ENCODE measurements around the gene DPPA2.

Gene DPPA2

DNA sequence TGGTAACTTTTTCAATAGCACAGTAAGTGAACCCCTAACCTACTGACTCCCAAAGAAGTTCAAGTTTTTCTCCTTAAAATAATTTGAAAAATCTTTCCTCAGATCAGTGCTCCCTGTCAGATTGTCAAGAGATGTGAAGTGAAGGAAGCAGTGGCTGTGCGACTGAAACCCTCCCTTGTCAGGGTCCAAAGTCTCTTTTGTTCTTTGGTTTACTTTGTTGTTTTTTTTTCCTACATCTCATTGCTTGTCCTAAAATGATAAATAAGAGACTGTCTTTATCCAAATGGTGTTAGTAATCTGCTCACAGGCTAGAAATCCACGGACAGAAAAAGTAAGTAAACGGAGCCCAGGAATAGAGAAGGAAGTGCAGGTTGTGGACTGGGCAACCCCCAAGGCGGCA lies 22.0 kb upstream of the DPPA2 start:
- Mint-ChIP-seq H3K4me1 (peaks cover 3% of the 10 kb centered on the region), H3K4me3 (no peak overlapping the region), H3K27ac (no peak overlapping the region), H3K9me3 (peaks cover 5% of the 10 kb centered on the region), H3K27me3 (peaks cover 12% of the 10 kb centered on the region), H3K36me3 (peaks cover 3% of the 10 kb centered on the region)
- ATAC-seq (ENCODE audit: low read depth) (no peak), DNase-seq (ENCODE audit: low spot score in 2 of 2) (no peak)

DNA sequence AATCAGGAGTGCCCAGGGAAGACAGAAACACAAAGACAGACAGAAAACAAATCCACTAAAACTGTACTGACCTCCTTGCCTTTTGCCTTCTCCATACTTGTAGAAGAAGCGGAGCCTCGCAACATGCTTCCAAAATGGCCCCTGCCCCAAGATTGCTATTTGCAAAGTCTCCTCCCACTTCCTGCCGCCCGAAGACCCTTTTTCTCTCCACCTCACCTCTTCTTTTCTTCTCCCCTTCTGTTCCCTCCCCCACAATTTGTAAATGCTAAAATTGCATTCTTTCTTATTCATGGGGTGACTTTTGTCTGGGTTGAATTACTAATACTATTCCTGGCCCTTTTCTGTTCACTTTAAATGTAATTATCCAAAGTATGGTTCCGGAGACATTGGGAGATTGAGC lies 21.1 kb upstream of the DPPA2 start, which contains the start of gene DPPA4:
DPPA4 (minus strand) TSS at position 154 of the 400 bp plus-strand sequence; CDS start at position 125, 29 bp downstream.
- peaks cover 3% of the 10 kb centered on the region for H3K4me1 Mint-ChIP-seq
- ATAC-seq (ENCODE audit: low read depth) = no peak
- no peak within 1 kb of the TSS for H3K4me3 Mint-ChIP-seq
- peaks cover 12% of the 10 kb centered on the region for H3K27me3 Mint-ChIP-seq
- no peak within 1 kb of the TSS for H3K27ac Mint-ChIP-seq
- peaks cover 5% of the 10 kb centered on the region for H3K9me3 Mint-ChIP-seq
- DNase-seq (ENCODE audit: low spot score in 2 of 2) = no peak
- H3K36me3 Mint-ChIP-seq = peaks cover 3% of the 10 kb centered on the region

DNA sequence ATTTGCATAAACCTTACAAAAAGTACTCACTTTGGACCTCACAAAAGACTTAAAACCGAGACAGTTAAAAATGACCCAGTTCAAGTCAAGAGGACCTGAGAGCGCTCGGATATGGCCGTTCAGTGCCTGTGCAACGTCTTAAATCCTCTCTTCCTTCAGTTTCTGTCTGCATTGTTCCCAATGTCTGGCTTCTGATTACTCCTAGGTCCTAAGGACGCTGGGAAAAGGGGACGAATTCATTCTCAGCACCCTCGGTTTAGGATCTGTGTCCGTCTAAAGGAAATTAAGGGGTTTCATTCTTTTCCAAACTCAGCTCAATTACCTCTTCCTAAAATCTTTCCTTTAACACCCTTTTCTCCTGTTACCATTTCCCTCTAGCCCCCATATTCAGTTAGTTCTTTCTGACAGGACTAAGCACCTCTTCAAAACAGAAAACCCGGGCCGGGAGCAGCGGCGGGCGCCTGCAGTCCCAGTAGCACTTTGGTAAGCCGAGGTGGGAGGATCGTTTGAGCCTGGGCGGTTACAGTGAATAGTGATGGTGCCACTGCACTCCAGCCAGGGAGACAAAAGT lies 20.1 kb upstream of the DPPA2 start:
- DNase-seq (ENCODE audit: low spot score in 2 of 2) = no peak
- peaks cover 3% of the 10 kb centered on the region for H3K36me3 Mint-ChIP-seq
- peaks cover 5% of the 10 kb centered on the region for H3K9me3 Mint-ChIP-seq
- peaks cover 3% of the 10 kb centered on the region for H3K4me1 Mint-ChIP-seq
- ATAC-seq (ENCODE audit: low read depth) = no peak
- H3K27me3 Mint-ChIP-seq = peaks cover 12% of the 10 kb centered on the region
- no peak overlapping the region for H3K4me3 Mint-ChIP-seq
- H3K27ac Mint-ChIP-seq = no peak overlapping the region

DNA sequence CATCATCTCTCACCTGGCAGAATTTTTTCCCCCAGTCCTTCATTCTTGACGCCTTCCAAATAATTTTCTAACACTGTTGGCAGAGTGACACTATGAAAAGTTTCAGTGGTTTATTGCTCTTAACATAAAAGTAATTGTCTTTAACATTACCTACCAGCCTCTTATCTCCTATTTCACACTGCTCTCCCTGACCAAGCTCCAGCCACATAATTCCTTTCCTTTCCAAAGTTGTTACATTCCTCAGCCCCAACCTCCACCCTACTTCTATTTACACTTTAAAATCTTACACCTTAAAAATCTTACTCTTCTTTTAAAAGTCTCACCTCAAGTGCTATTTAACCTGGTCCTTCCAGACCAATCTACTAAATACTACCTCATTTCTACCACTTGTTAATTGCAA lies 18.3 kb upstream of the DPPA2 start:
- no peak overlapping the region for H3K27ac Mint-ChIP-seq
- H3K4me3 Mint-ChIP-seq = no peak overlapping the region
- ATAC-seq (ENCODE audit: low read depth) (no peak), DNase-seq (ENCODE audit: low spot score in 2 of 2) (no peak)
- H3K9me3 Mint-ChIP-seq = peaks cover 5% of the 10 kb centered on the region
- H3K4me1 Mint-ChIP-seq = peaks cover 3% of the 10 kb centered on the region
- peaks cover 3% of the 10 kb centered on the region for H3K36me3 Mint-ChIP-seq
- peaks cover 12% of the 10 kb centered on the region for H3K27me3 Mint-ChIP-seq

DNA sequence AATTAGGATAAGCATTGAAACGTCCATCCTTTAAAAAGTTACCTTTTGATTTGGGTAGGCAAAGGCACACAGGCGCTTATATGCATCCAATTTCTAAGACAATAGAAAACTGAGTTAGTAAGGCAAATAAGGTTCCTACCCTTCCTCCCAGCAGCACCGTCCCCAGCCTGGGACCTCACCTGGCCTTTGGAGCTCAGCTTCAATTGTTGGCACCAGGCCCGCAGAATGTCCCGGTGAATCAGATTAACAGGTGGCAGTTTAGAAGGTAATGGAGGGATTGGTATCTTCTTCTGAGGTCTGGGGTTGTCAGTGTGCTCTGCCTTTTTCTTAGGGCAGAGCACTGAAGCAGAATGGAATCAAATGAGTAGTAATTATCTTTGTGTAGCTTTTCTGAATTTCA lies 15.4 kb upstream of the DPPA2 start:
- Mint-ChIP-seq H3K9me3 (peaks cover 1% of the 10 kb centered on the region), H3K36me3 (no peaks in the 10 kb centered on the region), H3K27me3 (peaks cover 7% of the 10 kb centered on the region), H3K4me1 (no peaks in the 10 kb centered on the region), H3K27ac (no peak overlapping the region), H3K4me3 (no peak overlapping the region)
- DNase-seq (ENCODE audit: low spot score in 2 of 2) = no peak
- ATAC-seq (ENCODE audit: low read depth) = no peak

DNA sequence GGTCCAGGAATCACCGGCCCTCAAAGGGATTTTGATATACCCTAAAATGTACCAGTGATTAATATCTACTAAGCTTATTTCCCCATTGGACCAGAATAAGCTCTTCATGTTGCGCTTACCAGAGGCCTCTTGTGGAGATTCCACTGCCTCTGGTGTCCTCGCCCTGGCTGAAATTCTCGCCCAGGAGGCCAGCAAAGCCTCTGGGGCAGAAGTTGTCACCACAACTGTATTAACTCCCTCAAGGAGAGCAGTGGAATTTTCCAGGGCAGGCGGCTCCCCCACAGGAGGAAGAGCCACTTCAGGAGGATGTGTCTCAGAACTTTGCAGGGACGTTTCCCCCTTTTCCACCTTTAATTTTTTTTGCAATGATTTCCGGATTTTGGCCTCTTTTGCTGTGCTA lies 14.1 kb upstream of the DPPA2 start:
- no peak overlapping the region for H3K4me3 Mint-ChIP-seq
- ATAC-seq (ENCODE audit: low read depth) (no peak), DNase-seq (ENCODE audit: low spot score in 2 of 2) (no peak)
- H3K9me3 Mint-ChIP-seq = peaks cover 1% of the 10 kb centered on the region
- H3K36me3 Mint-ChIP-seq = no peaks in the 10 kb centered on the region
- no peak overlapping the region for H3K27ac Mint-ChIP-seq
- peaks cover 5% of the 10 kb centered on the region for H3K27me3 Mint-ChIP-seq
- H3K4me1 Mint-ChIP-seq = no peaks in the 10 kb centered on the region

DNA sequence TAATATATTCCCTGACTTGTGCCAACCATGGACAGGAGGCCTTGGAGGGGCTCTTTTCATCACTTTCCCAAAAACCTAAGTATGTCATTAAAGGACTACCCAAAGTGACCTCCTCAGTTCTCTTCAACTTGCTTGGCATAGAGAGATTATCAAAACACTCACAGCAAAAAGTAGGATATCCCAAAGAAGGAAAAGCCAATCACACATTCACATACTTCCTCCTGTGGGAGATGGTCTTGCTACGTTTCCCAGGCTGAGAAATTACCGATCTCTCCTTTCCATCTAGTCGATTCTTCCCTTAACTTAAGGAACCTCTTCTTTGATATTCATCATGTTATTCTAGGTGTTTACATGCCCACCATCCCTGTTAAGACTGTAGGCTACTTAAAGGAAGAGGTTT lies 11.9 kb upstream of the DPPA2 start:
- no peaks in the 10 kb centered on the region for H3K9me3 Mint-ChIP-seq
- no peak overlapping the region for H3K4me3 Mint-ChIP-seq
- H3K27ac Mint-ChIP-seq = no peak overlapping the region
- ATAC-seq (ENCODE audit: low read depth) (no peak), DNase-seq (ENCODE audit: low spot score in 2 of 2) (no peak)
- H3K36me3 Mint-ChIP-seq = no peaks in the 10 kb centered on the region
- H3K27me3 Mint-ChIP-seq = no peaks in the 10 kb centered on the region
- no peaks in the 10 kb centered on the region for H3K4me1 Mint-ChIP-seq

DNA sequence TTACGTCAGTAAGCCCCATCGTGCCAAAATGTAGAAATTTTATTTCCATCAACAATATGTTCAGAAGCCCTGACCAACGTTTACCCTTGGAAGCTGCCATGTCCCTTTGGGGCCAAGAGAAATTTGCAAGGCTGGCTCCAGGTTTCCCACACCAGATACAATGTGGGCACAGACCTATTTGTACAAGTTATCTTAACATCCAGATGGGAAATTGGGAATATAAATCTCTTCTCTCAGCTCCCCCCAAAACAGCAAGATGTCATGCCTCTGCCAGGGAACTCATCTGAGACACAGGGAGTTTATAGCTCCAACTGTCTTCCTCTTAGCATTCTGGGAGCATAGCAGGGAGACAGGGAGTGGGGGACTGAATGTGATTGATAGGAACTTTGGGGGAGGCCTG lies 9.3 kb upstream of the DPPA2 start:
- ATAC-seq (ENCODE audit: low read depth) = no peak
- DNase-seq (ENCODE audit: low spot score in 2 of 2) = no peak
- H3K27me3 Mint-ChIP-seq = no peaks in the 10 kb centered on the region
- H3K27ac Mint-ChIP-seq = no peak overlapping the region
- H3K36me3 Mint-ChIP-seq = no peaks in the 10 kb centered on the region
- no peaks in the 10 kb centered on the region for H3K4me1 Mint-ChIP-seq
- no peaks in the 10 kb centered on the region for H3K9me3 Mint-ChIP-seq
- no peak overlapping the region for H3K4me3 Mint-ChIP-seq

DNA sequence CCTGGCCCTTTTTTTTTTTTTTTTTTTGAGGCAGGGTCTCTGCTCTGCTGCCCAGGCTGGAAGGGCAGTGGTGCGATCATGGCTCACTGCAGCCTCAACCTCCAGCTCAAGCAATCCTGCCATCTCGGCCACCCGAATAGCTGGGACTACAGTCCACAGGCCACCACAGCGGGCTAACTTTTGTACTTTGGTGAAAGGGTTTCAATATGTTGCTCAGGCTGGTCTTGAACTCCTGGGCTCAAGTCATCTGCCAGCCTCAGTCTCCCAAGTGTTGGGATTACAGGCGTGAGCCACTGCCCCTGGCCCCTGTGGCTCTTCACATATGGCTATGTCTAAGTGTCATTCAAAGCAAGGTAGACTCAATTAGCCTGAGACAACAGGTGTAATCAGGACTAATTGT lies 8.8 kb upstream of the DPPA2 start:
- ATAC-seq (ENCODE audit: low read depth) (no peak), DNase-seq (ENCODE audit: low spot score in 2 of 2) (no peak)
- H3K36me3 Mint-ChIP-seq = no peaks in the 10 kb centered on the region
- no peaks in the 10 kb centered on the region for H3K9me3 Mint-ChIP-seq
- H3K27ac Mint-ChIP-seq = no peak overlapping the region
- H3K4me1 Mint-ChIP-seq = no peaks in the 10 kb centered on the region
- H3K27me3 Mint-ChIP-seq = no peaks in the 10 kb centered on the region
- H3K4me3 Mint-ChIP-seq = no peak overlapping the region

DNA sequence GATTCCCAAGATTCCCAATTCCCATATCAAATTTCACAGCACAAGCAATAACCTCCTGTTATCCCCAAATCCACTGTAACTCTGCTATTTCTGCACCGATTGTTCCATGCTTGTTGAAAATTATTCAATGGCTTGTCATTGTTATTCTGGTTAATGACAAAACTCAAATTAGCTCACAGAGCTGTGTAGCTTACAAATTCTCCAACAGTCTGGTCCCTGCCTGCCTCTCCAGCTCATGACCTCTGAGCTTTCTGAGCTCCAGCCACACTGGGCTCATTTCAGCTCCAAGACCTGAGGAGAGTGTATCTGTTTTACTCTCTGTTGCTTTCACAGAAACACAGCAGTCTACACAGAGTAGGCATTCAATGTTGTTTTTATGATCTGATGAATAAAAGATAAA lies 3.3 kb downstream of the DPPA2 start:
- no peaks in the 10 kb centered on the region for H3K4me1 Mint-ChIP-seq
- H3K27ac Mint-ChIP-seq = no peak overlapping the region
- no peak for ATAC-seq (ENCODE audit: low read depth)
- H3K4me3 Mint-ChIP-seq = no peak overlapping the region
- peaks cover 3% of the 10 kb centered on the region for H3K9me3 Mint-ChIP-seq
- DNase-seq (ENCODE audit: low spot score in 2 of 2) = no peak
- H3K27me3 Mint-ChIP-seq = no peaks in the 10 kb centered on the region
- no peaks in the 10 kb centered on the region for H3K36me3 Mint-ChIP-seq

DNA sequence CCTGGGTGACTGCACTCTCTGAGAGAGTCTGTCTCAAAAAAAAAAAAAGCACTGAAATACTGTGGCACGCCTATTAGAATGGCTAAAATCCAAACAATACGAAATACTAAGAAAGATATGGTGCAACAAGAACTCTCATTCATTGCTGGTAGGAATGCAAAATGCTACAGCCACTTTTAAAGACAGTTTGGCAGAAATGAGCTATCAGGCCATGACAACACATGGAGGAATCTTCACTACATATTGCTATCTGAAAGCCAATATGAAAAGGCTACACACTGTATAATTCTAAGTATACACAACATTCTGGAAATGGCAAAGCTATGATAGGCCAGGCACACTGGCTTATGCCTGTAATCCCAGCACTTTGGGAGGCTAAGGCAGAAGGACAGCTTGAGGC lies 18.8 kb downstream of the DPPA2 start:
- no peak overlapping the region for H3K27ac Mint-ChIP-seq
- DNase-seq (ENCODE audit: low spot score in 2 of 2) (no peak), ATAC-seq (ENCODE audit: low read depth) (no peak)
- H3K4me3 Mint-ChIP-seq = no peak overlapping the region
- peaks cover 3% of the 10 kb centered on the region for H3K9me3 Mint-ChIP-seq
- H3K4me1 Mint-ChIP-seq = no peaks in the 10 kb centered on the region
- H3K36me3 Mint-ChIP-seq = no peaks in the 10 kb centered on the region
- no peaks in the 10 kb centered on the region for H3K27me3 Mint-ChIP-seq

DNA sequence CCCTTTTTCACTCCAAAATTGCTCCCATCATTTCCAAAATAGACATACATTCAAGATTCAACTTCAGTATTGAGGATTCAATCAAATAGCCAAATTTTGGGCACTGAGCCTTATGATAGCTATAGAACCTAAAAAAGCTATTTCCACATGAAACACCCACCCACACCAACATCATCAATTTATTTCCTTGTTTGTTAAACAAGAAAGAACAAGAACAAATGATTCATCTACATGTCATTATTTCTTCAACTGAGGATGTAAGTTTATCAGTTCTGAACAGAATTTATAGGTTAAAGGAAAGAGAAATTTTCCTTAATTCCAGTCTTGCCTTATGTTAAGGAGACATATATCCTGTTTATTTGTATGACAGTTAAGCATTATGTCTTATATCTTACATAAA lies 32.2 kb downstream of the DPPA2 start:
- Mint-ChIP-seq H3K9me3 (peaks cover 3% of the 10 kb centered on the region), H3K27ac (no peak overlapping the region), H3K4me1 (no peaks in the 10 kb centered on the region), H3K4me3 (no peak overlapping the region), H3K36me3 (no peaks in the 10 kb centered on the region), H3K27me3 (no peaks in the 10 kb centered on the region)
- ATAC-seq (ENCODE audit: low read depth) (no peak), DNase-seq (ENCODE audit: low spot score in 2 of 2) (no peak)

DNA sequence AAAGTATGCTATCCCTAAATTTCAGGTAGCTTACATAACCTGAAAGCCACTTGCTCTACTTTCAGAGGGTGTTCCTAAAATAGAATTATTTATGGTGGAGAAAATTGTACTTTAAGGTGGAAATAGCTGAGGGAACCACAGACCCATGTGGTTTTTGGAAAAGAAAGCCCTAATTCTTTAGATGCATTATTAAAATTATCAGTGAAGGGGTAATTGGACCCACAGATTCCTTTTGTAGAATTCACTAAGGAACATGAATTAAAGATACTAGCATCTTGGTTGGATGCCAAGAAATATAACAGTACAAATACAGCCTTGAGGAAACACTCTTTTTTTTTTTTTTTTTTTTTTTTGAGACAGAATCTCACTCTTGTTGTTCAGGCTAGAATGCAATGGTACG lies 37.8 kb downstream of the DPPA2 start:
- Mint-ChIP-seq H3K27ac (no peak overlapping the region), H3K36me3 (no peaks in the 10 kb centered on the region), H3K27me3 (peaks cover 1% of the 10 kb centered on the region), H3K4me1 (no peaks in the 10 kb centered on the region), H3K4me3 (no peak overlapping the region), H3K9me3 (peaks cover 4% of the 10 kb centered on the region)
- ATAC-seq (ENCODE audit: low read depth) = no peak
- DNase-seq (ENCODE audit: low spot score in 2 of 2) = no peak

DNA sequence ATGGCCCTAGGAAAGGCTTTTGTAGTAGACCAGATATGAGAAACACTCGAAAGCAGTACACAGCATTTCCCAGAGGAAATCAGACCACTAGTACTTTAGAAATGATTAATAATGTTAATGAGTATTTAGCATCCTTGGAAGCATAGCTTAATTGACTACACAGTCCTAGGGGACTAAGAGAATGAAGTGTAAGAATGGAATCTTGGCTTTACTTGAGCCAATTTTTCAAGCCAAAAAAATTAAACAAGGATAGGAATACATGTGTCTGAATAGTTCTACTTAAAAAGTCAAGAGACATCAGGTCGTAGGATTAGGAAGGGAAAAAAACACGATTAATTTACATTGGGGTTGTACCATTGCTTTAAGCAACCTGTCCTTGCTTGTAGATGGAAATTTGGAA lies 38.2 kb downstream of the DPPA2 start:
- peaks cover 1% of the 10 kb centered on the region for H3K27me3 Mint-ChIP-seq
- H3K27ac Mint-ChIP-seq = no peak overlapping the region
- H3K4me3 Mint-ChIP-seq = no peak overlapping the region
- H3K36me3 Mint-ChIP-seq = no peaks in the 10 kb centered on the region
- DNase-seq (ENCODE audit: low spot score in 2 of 2) (no peak), ATAC-seq (ENCODE audit: low read depth) (no peak)
- H3K4me1 Mint-ChIP-seq = no peaks in the 10 kb centered on the region
- H3K9me3 Mint-ChIP-seq = peaks cover 4% of the 10 kb centered on the region

DNA sequence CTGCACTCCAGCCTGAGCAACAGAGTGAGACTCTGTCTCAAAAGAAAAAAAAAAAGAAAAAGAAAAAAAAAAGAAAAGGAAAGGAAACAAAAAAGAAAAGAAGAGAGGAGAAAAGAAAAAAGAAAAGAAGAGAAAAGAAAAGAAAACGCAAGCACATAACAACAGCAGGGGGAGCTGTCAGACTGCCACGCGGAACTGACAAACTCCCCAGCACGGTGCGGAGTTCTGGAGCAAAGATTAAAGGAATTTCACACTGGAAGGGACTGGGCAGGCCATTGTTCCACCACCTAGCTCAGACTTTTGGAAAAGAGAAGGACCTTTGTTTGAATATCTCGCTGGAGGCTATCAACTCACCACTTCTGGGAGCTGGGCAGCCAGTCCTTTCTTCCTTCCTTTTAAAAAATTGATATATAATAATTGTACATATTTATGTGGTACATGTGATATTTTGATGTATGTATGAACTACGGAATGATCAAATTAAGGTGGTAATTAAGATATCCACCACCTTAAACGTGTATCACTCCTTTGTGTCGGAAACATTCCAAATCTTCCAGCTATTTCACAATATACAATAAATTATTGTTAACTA lies 40.5 kb downstream of the DPPA2 start:
- ATAC-seq (ENCODE audit: low read depth) (no peak), DNase-seq (ENCODE audit: low spot score in 2 of 2) (no peak)
- Mint-ChIP-seq H3K9me3 (peaks cover 4% of the 10 kb centered on the region), H3K36me3 (no peaks in the 10 kb centered on the region), H3K27me3 (peaks cover 1% of the 10 kb centered on the region), H3K4me3 (no peak overlapping the region), H3K4me1 (no peaks in the 10 kb centered on the region), H3K27ac (no peak overlapping the region)

All from memory B cell (primary cell).